ENCODE measurements around the gene SVEP1.

SVEP1 gene

GRCh38 chr9:110427497-110428104 is 151.9 kb downstream of the SVEP1 start:
- no peak overlapping the region for H2BK5ac ChIP-seq (ENCODE audit: low read length)
- no peak overlapping the region for H3K56ac ChIP-seq (ENCODE audit: low read length)
- H3K4me3 ChIP-seq (ENCODE audit: low read length) = no peak overlapping the region
- H3K79me1 ChIP-seq (ENCODE audit: low read length) = no peaks in the 10 kb centered on the region
- no peaks in the 10 kb centered on the region for H3K79me2 ChIP-seq (ENCODE audit: control insufficient read depth, insufficient read depth, low read length)
- no peak overlapping the region for H2AK5ac ChIP-seq (ENCODE audit: low read length)
- no peak overlapping the region for H4K5ac ChIP-seq (ENCODE audit: low read length)
- H3K9ac ChIP-seq (ENCODE audit: low read length) = no peak overlapping the region
- no CpG with 5 or more reads among the region's 7 CpGs for WGBS (ENCODE audit: extremely low coverage, insufficient coverage, low lambda C conversion rate)
- H3K4me1 ChIP-seq (ENCODE audit: control insufficient read depth, low read depth, low read length) = no peaks in the 10 kb centered on the region
- H2BK15ac ChIP-seq (replicated peaks; ENCODE audit: low read depth) = no peak overlapping the region
- no peak overlapping the region for H3K4ac ChIP-seq (ENCODE audit: low read depth, low read length)
- H3K4me2 ChIP-seq (ENCODE audit: low read length) = no peak overlapping the region
- H3K18ac ChIP-seq (ENCODE audit: low read length) = no peak overlapping the region
- no peak overlapping the region for H3K23ac ChIP-seq (ENCODE audit: low read length)
- no peaks in the 10 kb centered on the region for H3K27me3 ChIP-seq (ENCODE audit: insufficient read depth, low read length, poor library complexity)
- H3K36me3 ChIP-seq (ENCODE audit: control insufficient read depth, insufficient read depth, low read length) = no peaks in the 10 kb centered on the region
- no peak overlapping the region for H3K27ac ChIP-seq (ENCODE audit: low read depth, low read length)
- DNase-seq = peak; percentile 71
- no peak overlapping the region for H2BK120ac ChIP-seq (ENCODE audit: low read depth, low read length)
- no peak overlapping the region for H4K8ac ChIP-seq (ENCODE audit: low read depth, low read length)

- Histone ChIP-seq H3K18ac (ENCODE audit: low read length) (no peak overlapping the region), H3K4me1 (ENCODE audit: control insufficient read depth, low read depth, low read length) (no peaks in the 10 kb centered on the region), H3K79me1 (ENCODE audit: low read length) (no peaks in the 10 kb centered on the region), H3K27me3 (ENCODE audit: insufficient read depth, low read length, poor library complexity) (no peaks in the 10 kb centered on the region), H3K56ac (ENCODE audit: low read length) (no peak overlapping the region), H3K79me2 (ENCODE audit: control insufficient read depth, insufficient read depth, low read length) (no peaks in the 10 kb centered on the region), H3K27ac (ENCODE audit: low read depth, low read length) (no peak overlapping the region), H4K8ac (ENCODE audit: low read depth, low read length) (no peak overlapping the region), H3K36me3 (ENCODE audit: control insufficient read depth, insufficient read depth, low read length) (no peaks in the 10 kb centered on the region), H2BK120ac (ENCODE audit: low read depth, low read length) (no peak overlapping the region), H3K4me2 (ENCODE audit: low read length) (no peak overlapping the region), H2BK15ac (replicated peaks; ENCODE audit: low read depth) (no peak overlapping the region), H2BK5ac (ENCODE audit: low read length) (no peak overlapping the region), H3K23ac (ENCODE audit: low read length) (no peak overlapping the region), H2AK5ac (ENCODE audit: low read length) (no peak overlapping the region), H3K4me3 (ENCODE audit: low read length) (no peak overlapping the region), H3K4ac (ENCODE audit: low read depth, low read length) (no peak overlapping the region), H3K9ac (ENCODE audit: low read length) (no peak overlapping the region), H4K5ac (ENCODE audit: low read length) (no peak overlapping the region)
- DNase-seq = no peak
- no CpG with 5 or more reads among the region's 2 CpGs for WGBS (ENCODE audit: extremely low coverage, insufficient coverage, low lambda C conversion rate)
Measured at GRCh38 chr9:110426052-110426709, 153.4 kb downstream of the SVEP1 start.

GRCh38 chr9:110414471-110414870 is 165.1 kb downstream of the SVEP1 start:
- Histone ChIP-seq H3K23ac (ENCODE audit: low read length) (no peak overlapping the region), H3K56ac (ENCODE audit: low read length) (no peak overlapping the region), H3K4me2 (ENCODE audit: low read length) (no peak overlapping the region), H3K27me3 (ENCODE audit: insufficient read depth, low read length, poor library complexity) (no peaks in the 10 kb centered on the region), H3K36me3 (ENCODE audit: control insufficient read depth, insufficient read depth, low read length) (no peaks in the 10 kb centered on the region), H2BK15ac (replicated peaks; ENCODE audit: low read depth) (no peak overlapping the region), H3K4me1 (ENCODE audit: control insufficient read depth, low read depth, low read length) (no peaks in the 10 kb centered on the region), H4K5ac (ENCODE audit: low read length) (no peak overlapping the region), H2BK5ac (ENCODE audit: low read length) (no peak overlapping the region), H3K4me3 (ENCODE audit: low read length) (no peak overlapping the region), H2BK120ac (ENCODE audit: low read depth, low read length) (no peak overlapping the region), H2AK5ac (ENCODE audit: low read length) (no peak overlapping the region), H3K9ac (ENCODE audit: low read length) (no peak overlapping the region), H3K79me1 (ENCODE audit: low read length) (no peaks in the 10 kb centered on the region), H3K4ac (ENCODE audit: low read depth, low read length) (no peak overlapping the region), H3K79me2 (ENCODE audit: control insufficient read depth, insufficient read depth, low read length) (no peaks in the 10 kb centered on the region), H4K8ac (ENCODE audit: low read depth, low read length) (no peak overlapping the region), H3K18ac (ENCODE audit: low read length) (no peak overlapping the region), H3K27ac (ENCODE audit: low read depth, low read length) (no peak overlapping the region)
- no peak for DNase-seq
- WGBS (ENCODE audit: extremely low coverage, insufficient coverage, low lambda C conversion rate) = no CpG with 5 or more reads among the region's 2 CpGs

GRCh38 chr9:110410961-110411360 is 168.6 kb downstream of the SVEP1 start:
- no peaks in the 10 kb centered on the region for H3K79me1 ChIP-seq (ENCODE audit: low read length)
- no CpG with 5 or more reads among the region's 5 CpGs for WGBS (ENCODE audit: extremely low coverage, insufficient coverage, low lambda C conversion rate)
- H3K4me3 ChIP-seq (ENCODE audit: low read length) = no peak overlapping the region
- H3K79me2 ChIP-seq (ENCODE audit: control insufficient read depth, insufficient read depth, low read length) = no peaks in the 10 kb centered on the region
- no peak overlapping the region for H3K18ac ChIP-seq (ENCODE audit: low read length)
- H3K23ac ChIP-seq (ENCODE audit: low read length) = no peak overlapping the region
- H3K27ac ChIP-seq (ENCODE audit: low read depth, low read length) = no peak overlapping the region
- H3K36me3 ChIP-seq (ENCODE audit: control insufficient read depth, insufficient read depth, low read length) = no peaks in the 10 kb centered on the region
- H2BK15ac ChIP-seq (replicated peaks; ENCODE audit: low read depth) = no peak overlapping the region
- H3K4me2 ChIP-seq (ENCODE audit: low read length) = no peak overlapping the region
- H2BK120ac ChIP-seq (ENCODE audit: low read depth, low read length) = no peak overlapping the region
- no peak overlapping the region for H3K9ac ChIP-seq (ENCODE audit: low read length)
- no peak overlapping the region for H3K56ac ChIP-seq (ENCODE audit: low read length)
- no peak overlapping the region for H2BK5ac ChIP-seq (ENCODE audit: low read length)
- no peaks in the 10 kb centered on the region for H3K27me3 ChIP-seq (ENCODE audit: insufficient read depth, low read length, poor library complexity)
- H3K4ac ChIP-seq (ENCODE audit: low read depth, low read length) = no peak overlapping the region
- H4K8ac ChIP-seq (ENCODE audit: low read depth, low read length) = no peak overlapping the region
- no peak overlapping the region for H4K5ac ChIP-seq (ENCODE audit: low read length)
- no peak overlapping the region for H2AK5ac ChIP-seq (ENCODE audit: low read length)
- H3K4me1 ChIP-seq (ENCODE audit: control insufficient read depth, low read depth, low read length) = no peaks in the 10 kb centered on the region
- DNase-seq = no peak

- Histone ChIP-seq H3K4ac (ENCODE audit: low read depth, low read length) (no peak overlapping the region), H4K8ac (ENCODE audit: low read depth, low read length) (no peak overlapping the region), H3K79me2 (ENCODE audit: control insufficient read depth, insufficient read depth, low read length) (no peaks in the 10 kb centered on the region), H2BK15ac (replicated peaks; ENCODE audit: low read depth) (no peak overlapping the region), H2BK120ac (ENCODE audit: low read depth, low read length) (no peak overlapping the region), H3K27me3 (ENCODE audit: insufficient read depth, low read length, poor library complexity) (no peaks in the 10 kb centered on the region), H3K4me1 (ENCODE audit: control insufficient read depth, low read depth, low read length) (no peaks in the 10 kb centered on the region), H3K79me1 (ENCODE audit: low read length) (no peaks in the 10 kb centered on the region), H2AK5ac (ENCODE audit: low read length) (no peak overlapping the region), H3K4me3 (ENCODE audit: low read length) (no peak overlapping the region), H3K23ac (ENCODE audit: low read length) (no peak overlapping the region), H3K27ac (ENCODE audit: low read depth, low read length) (no peak overlapping the region), H3K36me3 (ENCODE audit: control insufficient read depth, insufficient read depth, low read length) (no peaks in the 10 kb centered on the region), H3K4me2 (ENCODE audit: low read length) (no peak overlapping the region), H2BK5ac (ENCODE audit: low read length) (no peak overlapping the region), H4K5ac (ENCODE audit: low read length) (no peak overlapping the region), H3K18ac (ENCODE audit: low read length) (no peak overlapping the region), H3K56ac (ENCODE audit: low read length) (no peak overlapping the region), H3K9ac (ENCODE audit: low read length) (no peak overlapping the region)
- WGBS (ENCODE audit: extremely low coverage, insufficient coverage, low lambda C conversion rate) = no CpG with 5 or more reads among the region's 7 CpGs
- DNase-seq = no peak
Measured at GRCh38 chr9:110408598-110408997, 170.9 kb downstream of the SVEP1 start.

All from mesendoderm (in vitro differentiated cells).